ENCODE measurements around the gene F11R. TPM values are rescaled to one million over a fixed set of nuclear protein-coding genes. Genes with fewer than 3 reads are reported as not detected.
"Not testable (repeated sequence)": the region's sequence is repeated elsewhere in the genome, so short reads cannot be mapped to it uniquely, and the experiment has no call there.

The F11R gene
- 100 to 1,000 TPM; 134 to 179 TPM for total RNA-seq

DNA sequence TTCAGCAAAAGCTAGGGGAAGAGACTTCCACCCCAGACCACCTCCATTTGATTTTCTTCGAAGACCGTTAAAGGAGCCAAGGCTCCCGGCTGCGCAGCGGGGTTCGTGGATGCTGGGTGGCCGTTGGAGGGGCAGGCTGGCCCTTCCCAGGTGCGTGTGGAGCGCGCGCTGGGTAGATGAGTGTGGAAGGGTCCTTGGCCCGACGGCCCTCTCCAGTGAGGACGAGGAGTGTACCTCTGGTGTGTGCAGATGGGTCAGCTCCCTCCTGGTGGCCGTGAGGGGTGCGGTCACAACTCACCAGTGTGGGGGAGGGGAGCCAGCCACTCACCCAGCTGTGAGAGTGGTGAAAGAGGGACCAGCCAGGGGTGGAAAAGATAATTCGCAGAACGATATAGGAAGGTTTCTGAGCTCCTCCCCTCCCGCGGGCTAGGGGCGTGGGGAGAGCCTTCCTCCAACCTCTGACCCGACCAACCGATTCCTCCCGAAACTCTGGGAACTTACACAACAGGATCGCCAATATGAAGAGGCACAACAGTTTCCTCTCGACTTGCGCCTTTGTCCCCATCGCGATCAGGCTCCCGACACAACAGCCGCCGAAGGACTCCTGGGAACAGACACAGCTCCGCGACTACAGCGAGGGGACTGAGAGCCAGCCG is at the start of gene F11R:
Gene F11R (minus strand): TSS at position 644 of the 656 bp plus-strand sequence. CDS start 79 bp downstream, at position 565.
- intact Hi-C loops (cut with DNase I) = no loop called here
- TF ChIP-seq, protein P1, sequence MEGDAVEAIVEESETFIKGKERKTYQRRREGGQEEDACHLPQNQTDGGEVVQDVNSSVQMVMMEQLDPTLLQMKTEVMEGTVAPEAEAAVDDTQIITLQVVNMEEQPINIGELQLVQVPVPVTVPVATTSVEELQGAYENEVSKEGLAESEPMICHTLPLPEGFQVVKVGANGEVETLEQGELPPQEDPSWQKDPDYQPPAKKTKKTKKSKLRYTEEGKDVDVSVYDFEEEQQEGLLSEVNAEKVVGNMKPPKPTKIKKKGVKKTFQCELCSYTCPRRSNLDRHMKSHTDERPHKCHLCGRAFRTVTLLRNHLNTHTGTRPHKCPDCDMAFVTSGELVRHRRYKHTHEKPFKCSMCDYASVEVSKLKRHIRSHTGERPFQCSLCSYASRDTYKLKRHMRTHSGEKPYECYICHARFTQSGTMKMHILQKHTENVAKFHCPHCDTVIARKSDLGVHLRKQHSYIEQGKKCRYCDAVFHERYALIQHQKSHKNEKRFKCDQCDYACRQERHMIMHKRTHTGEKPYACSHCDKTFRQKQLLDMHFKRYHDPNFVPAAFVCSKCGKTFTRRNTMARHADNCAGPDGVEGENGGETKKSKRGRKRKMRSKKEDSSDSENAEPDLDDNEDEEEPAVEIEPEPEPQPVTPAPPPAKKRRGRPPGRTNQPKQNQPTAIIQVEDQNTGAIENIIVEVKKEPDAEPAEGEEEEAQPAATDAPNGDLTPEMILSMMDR (IDR thresholded peaks at IDR 0.05) = no peak

DNA sequence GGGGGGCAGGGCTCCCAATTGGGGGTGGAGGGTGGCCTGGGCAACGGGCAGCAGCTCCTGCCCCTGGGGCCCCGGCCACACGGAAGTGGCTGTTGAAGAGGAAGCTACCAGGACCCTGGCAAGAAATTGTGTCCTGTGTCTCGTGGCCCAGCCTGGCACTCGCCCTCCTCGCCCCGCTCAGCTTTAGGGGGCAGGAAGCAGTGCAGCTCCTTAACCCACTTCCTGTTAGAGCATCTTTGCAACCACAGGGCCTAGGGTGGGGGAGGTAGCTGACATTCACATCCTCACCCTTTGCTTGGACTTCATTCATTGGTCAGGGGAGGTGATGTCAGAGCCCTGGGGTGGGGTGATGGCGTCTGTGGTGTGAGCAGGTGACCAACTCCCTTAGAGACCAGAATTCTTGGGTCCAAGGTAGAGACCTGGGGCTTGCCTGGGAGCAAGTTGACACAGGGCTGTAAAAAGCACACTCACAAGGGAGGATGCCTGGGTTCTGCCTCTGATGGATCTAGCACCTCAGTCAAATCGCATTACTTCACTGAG is 48.8 kb upstream of the F11R start, which contains the start of gene ARHGAP30:
Gene ARHGAP30 (minus strand): TSS at position 161 of the 540 bp plus-strand sequence. CDS start 267 bp downstream, outside the sequence.
- peak within 1 kb of the TSS; percentile 26 to 58 for H3K9ac ChIP-seq (ENCODE audit: low read depth in 2 of 2, low read length in 2 of 2)

More for the DNA sequence above, at the start of gene F11R:
- peak; percentile 77 for DNase-seq
- H3K4me3 ChIP-seq = peak within 1 kb of the TSS; percentile 48
- peak within 1 kb of the TSS; percentile 78 to 99 for H3K9ac ChIP-seq (ENCODE audit: low read depth in 2 of 2, low read length in 2 of 2)
- peak within 1 kb of the TSS; percentile 73 for H3K27ac ChIP-seq
- H3K9me3 ChIP-seq = no peaks in the 10 kb centered on the region
- peaks cover 11% of the 10 kb centered on the region for H3K4me1 ChIP-seq
- no peaks in the 10 kb centered on the region for H3K36me3 ChIP-seq
- H3K27me3 ChIP-seq = no peaks in the 10 kb centered on the region

DNA sequence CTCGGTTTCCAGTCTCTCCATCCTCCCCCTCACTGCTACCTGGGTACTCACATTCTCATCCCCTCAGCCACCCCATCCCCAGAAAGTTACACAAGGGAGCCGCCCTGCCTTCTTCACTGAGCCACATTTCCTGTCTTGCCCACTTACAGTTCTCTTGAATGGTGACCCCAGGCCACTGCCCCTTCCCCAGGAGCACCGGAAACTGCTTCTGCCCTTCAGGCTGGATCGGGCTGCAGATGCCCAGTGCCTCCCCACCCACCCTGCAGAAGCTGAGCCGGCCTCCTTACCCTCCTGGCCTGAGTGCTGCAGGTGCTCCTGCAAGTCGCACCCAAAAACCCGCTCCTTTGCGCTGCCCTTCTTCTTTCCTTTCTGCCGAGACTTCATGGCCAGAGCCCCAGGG is 48.3 kb upstream of the F11R start:
- TF ChIP-seq, protein P1 (IDR thresholded peaks at IDR 0.05) = no peak

More for the DNA sequence above, 48.8 kb upstream of the F11R start, which contains the start of gene ARHGAP30:
- peak within 1 kb of the TSS; percentile 33 for H3K4me3 ChIP-seq
- intact Hi-C loops (cut with DNase I) = no loop called here
- DNase-seq = peak; percentile 72
- no peaks in the 10 kb centered on the region for H3K9me3 ChIP-seq
- no peaks in the 10 kb centered on the region for H3K36me3 ChIP-seq
- peak within 1 kb of the TSS; percentile 82 for H3K27ac ChIP-seq
- TF ChIP-seq, protein P1 (IDR thresholded peaks at IDR 0.05) = no peak
- no peaks in the 10 kb centered on the region for H3K27me3 ChIP-seq
- H3K4me1 ChIP-seq = no peaks in the 10 kb centered on the region

DNA sequence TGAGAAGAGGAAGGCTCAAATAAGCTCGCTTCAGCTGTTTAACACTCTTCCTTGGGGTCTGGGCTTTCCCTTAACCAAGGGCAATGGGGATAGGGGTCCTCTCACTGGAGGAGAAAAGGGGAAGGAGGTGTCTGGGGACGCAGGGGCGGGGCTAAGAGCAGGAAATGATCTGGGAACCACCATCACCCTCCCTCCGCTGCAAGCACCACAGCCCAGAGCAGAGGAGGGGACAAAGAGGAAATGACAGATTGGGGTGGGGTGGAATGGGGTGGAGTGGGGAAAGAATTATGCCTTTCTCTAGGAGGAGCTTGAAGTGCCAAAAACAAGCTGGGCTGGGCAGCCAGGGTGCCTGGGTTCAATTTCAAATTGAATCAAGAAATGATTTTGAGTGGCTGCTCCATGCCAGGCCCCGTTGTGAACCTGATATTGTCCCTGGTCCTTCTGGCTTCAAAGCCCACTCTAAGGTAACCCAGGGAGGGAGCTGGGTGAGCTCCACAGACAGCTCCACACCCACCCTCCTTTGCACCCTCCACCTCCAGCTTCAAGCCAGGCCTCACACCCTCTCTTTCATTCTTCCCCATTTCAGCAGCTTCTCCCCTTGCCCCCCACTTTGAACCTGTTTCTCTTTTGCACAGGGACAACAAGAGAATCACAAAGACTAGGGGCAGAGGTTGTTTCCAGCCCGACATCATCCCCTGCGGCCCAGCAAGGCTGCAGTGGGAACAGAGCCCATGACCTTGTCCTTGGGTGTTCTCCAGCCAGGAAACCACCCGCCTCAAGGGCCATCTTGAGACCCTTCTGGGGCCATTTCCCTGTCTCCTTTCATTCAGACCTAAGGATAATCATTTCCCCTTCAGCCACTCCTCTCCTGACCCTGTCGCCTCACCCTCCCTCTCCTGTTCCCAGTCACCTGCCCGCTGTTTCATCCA is 47.6 kb upstream of the F11R start:
- Histone ChIP-seq H3K9ac (ENCODE audit: low read depth in 2 of 2, low read length in 2 of 2) (peak overlapping the region; percentile 40 to 58), H3K27ac (peak overlapping the region; percentile 82), H3K4me1 (no peaks in the 10 kb centered on the region), H3K9me3 (no peaks in the 10 kb centered on the region), H3K4me3 (peak overlapping the region; percentile 33), H3K27me3 (no peaks in the 10 kb centered on the region), H3K36me3 (no peaks in the 10 kb centered on the region)
- intact Hi-C loops (cut with DNase I) = no loop called here
- DNase-seq = peak; percentile 67
- TF ChIP-seq, protein P1 (IDR thresholded peaks at IDR 0.05) = no peak

More for the DNA sequence above, 48.3 kb upstream of the F11R start:
- Histone ChIP-seq H3K4me1 (no peaks in the 10 kb centered on the region), H3K27me3 (no peaks in the 10 kb centered on the region), H3K27ac (peak overlapping the region; percentile 82), H3K9ac (ENCODE audit: low read depth in 2 of 2, low read length in 2 of 2) (peak overlapping the region; percentile 26 to 58), H3K4me3 (peak overlapping the region; percentile 33), H3K36me3 (no peaks in the 10 kb centered on the region), H3K9me3 (no peaks in the 10 kb centered on the region)
- intact Hi-C loops (cut with DNase I) = no loop called here
- DNase-seq = no peak

DNA sequence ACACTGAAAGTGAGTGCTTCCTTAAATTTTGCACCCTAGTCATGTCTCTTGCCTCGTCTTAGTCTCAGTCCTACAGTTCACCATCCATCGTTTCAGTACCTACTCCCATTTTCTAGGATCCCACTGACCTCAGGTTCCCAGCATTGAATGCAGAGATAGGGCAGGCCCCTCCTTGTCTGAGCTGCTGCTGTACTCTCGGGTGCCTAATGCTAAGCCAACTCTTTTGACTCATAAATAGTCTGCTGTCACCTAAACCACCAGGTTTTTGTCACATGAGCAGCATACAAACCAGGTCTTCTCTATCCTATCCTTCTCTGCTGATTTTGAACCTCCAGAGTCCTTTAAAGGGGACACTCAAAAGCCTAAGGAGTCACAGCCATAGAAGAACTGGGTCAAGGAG is 45.7 kb upstream of the F11R start:
- Histone ChIP-seq H3K4me1 (no peaks in the 10 kb centered on the region), H3K9me3 (no peaks in the 10 kb centered on the region), H3K4me3 (no peak overlapping the region), H3K9ac (ENCODE audit: low read depth in 2 of 2, low read length in 2 of 2) (no peak overlapping the region), H3K36me3 (no peaks in the 10 kb centered on the region), H3K27ac (no peak overlapping the region), H3K27me3 (no peaks in the 10 kb centered on the region)
- DNase-seq = no peak
- intact Hi-C loops (cut with DNase I) = no loop called here
- TF ChIP-seq, protein P1 (IDR thresholded peaks at IDR 0.05) = no peak

DNA sequence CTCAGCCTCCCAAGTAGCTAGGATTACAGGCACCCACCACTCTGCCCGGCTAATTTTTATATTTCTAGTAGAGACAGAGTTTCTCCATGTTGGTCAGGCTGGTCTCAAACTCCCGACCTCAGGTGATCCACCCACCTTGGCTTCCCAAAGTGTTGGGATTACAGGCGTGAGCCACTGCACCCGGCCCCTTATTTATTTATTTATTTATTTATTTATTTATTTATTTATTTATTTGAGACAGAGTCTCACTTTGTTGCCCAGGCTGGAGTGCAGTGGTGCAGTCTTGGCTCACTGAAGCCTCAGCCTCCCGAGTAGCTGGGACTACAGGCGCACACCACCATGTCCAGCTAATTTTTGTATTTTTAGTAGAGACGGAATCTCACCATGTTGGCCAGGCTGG is 44.7 kb upstream of the F11R start:
- H3K36me3 ChIP-seq; H3K27ac ChIP-seq; DNase-seq; H3K9ac ChIP-seq (ENCODE audit: low read depth in 2 of 2, low read length in 2 of 2); H3K27me3 ChIP-seq; H3K4me1 ChIP-seq; H3K9me3 ChIP-seq; H3K4me3 ChIP-seq; intact Hi-C loops (cut with DNase I): not testable (repeated sequence)

DNA sequence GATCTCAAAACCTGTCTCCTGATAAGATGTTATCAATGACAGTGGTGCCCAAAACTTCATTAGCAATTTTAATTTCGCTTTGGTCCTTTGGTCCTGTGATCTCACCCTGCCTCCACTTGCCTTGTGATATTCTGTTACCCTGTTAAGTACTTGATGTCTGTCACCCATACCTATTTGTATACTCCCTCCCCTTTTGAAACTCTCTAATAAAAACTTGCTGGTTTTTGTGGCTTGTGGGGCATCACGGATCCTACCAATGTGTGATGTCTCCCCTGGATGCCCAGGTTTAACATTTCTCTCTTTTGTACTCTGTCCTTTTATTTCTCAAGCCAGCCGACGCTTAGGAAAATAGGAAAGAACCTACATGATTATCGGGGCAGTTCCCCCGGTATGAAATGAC is 43.0 kb upstream of the F11R start:
- H3K27ac ChIP-seq; intact Hi-C loops (cut with DNase I); H3K4me3 ChIP-seq; DNase-seq; H3K27me3 ChIP-seq; H3K36me3 ChIP-seq; H3K9me3 ChIP-seq; H3K9ac ChIP-seq (ENCODE audit: low read depth in 2 of 2, low read length in 2 of 2); H3K4me1 ChIP-seq: not testable (repeated sequence)

Data from colonic mucosa (tissue), 4 donors.